Left renal pelvis (tissue), 4 donors: ENCODE results near the gene CCNY. TPM values are rescaled to one million over a fixed set of nuclear protein-coding genes. Genes with fewer than 3 reads are reported as not detected.

Experiments
- DNase-seq, 4 donors: peaks; one replicate each; pipeline ENCODE4 v3.0.0-alpha.2; 2013; ENCODE audit warnings: low read depth in 4 of 4, low spot score in 3 of 4
- polyA plus RNA-seq, 4 donors: library from polyadenylated mRNA; unstranded; fragments of 120-200 nt; gene quantifications; one replicate each; pipeline ENCODE4 v1.2.1, GENCODE V29; 2013; ENCODE audit not compliant: insufficient read length in 4 of 4

CCNY gene
- polyA plus RNA-seq, 4 donors: 91.7 to 114 (median 110) TPM

GRCh38 chr10:35331894-35332640, 4.2 kb upstream of the CCNY start:
- DNase-seq: no peak

DNA sequence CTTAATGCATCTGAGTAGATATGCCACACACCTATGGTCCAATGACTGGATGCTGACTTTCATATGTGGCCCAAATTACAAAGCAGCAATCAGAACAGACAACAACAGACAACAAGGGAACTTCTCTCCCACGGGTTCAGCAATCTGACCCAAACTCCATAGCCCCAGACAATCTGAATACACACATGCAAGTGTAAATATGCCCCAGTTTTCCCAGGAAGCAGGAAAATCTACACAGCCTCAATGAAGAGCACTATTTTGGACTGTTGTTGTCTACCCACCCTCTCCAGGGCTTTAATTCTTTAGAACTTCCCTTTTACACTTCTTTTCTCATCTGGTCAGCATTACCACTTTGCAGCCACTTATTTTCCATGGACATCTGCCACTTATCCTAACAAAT, 2.0 kb upstream of the CCNY start:
- DNase-seq: no peak

- DNase-seq: no peak
Measured at GRCh38 chr10:35335133-35336083, 901 bp upstream of the CCNY start.

DNA sequence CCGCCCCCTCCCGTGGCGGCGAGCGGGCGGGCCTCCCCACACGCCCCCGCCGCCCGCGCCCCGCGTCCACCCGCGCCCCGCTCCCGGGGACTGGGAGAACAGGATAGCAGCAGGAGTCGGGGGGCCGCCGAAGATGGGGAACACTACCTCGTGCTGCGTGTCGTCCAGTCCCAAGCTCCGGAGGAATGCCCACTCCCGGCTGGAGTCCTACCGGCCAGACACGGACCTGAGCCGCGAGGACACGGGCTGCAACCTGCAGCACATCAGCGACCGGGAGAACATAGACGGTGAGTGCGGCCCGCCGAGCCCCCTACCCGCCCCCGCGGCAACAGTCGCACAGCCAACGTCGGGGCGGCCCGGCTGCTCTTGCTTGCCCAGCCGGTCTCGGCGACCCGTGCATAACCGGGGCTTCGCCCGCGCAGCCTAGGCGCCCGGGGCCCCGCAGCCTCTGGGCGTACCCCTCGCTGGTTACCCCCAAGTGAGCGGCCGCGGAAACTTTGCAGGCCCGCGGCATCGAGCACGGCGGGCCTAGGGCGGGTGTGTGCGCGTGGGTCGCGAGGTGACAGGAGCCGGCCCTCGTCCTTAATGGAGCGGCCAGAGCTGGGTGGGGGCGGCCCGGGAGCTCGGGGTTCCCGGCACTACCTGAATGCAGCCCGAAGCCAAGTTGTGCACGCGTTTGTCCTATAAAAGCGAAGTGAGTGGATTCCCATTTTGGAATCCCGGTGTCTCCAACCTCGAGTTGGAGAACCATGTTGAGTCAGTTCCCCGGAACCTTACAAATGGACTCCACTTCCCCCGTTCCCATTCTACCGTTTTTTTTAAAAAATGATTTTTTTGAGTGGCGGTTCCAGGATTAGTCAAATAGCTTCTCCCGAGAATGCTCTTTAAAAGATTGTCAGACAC, 863 bp downstream of the CCNY start:
- no peak for DNase-seq

DNA sequence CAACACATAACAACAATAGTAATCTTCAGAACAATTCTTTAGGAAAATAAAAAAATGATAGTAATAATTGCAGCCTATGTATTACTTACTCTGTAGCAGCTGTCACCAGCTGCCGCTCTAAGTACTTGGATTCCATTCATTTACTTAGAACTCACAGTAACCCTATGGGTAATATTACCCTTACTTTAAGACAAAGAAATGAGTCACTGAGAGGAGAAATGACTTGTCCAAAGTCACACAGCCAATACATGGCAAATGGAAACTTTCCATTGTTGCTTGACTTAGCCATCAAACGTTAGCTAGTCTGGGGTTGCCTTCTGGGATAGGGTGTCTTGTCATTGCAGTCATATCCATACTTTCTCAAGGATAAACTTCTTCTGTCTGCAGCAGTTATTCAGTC, 3.6 kb downstream of the CCNY start:
- DNase-seq: no peak

GRCh38 chr10:35340975-35341374, 4.7 kb downstream of the CCNY start:
- no peak for DNase-seq

- no peak for DNase-seq
Measured at GRCh38 chr10:35341521-35341920, 5.2 kb downstream of the CCNY start.

DNA sequence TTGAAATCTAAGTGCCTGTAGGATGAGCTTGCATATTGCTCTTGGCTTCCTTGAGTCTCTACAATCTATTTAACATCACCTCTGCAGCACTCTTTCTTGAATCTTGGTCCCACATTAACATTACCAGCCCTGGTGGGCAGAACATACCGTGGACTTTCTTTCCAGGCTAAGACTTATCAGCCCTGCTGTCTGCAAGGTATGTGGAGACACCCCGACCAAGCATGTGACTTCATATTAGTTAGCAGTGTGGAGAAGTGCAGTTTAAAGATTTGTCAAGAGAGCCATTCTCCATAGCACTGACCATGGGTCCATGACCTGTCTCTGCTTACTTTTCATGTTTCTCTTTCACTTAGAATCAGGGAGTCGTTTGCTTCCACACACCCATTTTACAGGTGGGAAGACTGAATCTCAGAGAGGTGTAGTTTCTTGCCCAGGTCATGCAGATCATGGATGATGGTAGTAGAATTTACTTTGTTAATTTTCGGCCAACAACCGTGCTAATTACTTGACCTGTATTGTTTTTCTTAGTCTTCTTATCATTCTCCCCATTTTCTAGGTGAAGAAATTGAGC, 6.0 kb downstream of the CCNY start:
- DNase-seq: no peak

DNA sequence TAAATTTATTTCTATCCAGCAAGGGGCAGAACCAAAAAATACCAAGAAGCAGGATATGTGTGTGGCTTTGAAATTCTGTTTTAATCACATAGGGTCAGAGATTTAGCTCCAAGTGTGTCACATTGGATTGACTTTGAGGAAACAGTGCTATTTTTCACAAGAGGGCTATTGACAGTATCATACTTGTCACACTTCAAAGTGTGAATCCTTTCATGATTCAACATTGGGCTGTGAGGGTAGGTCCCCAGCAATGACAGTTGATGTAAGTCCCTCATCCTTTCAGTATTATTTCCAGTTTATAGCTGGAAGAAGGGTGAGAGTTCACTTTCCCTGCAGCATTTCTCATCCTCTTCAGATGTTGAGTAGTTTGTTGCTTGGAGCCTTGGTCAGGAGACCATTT, 7.4 kb downstream of the CCNY start:
- DNase-seq: no peak

DNA sequence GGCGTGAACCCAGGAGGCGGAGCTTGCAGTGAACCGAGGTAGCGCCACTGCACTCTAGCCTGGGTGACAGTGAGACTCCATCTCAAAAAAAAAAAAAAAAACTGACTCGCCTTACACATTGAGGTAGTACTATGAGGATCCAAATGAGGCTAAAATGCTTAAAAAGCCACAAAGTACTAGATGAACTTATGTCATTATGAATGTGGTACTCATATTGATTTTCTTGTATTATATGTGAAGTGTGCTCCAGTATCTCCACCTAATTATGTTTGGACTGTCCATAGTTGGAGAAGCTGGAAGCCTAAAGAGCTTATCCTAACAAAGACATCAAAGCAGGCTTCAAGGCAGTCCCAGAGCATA, 9.1 kb downstream of the CCNY start:
- no peak for DNase-seq

DNA sequence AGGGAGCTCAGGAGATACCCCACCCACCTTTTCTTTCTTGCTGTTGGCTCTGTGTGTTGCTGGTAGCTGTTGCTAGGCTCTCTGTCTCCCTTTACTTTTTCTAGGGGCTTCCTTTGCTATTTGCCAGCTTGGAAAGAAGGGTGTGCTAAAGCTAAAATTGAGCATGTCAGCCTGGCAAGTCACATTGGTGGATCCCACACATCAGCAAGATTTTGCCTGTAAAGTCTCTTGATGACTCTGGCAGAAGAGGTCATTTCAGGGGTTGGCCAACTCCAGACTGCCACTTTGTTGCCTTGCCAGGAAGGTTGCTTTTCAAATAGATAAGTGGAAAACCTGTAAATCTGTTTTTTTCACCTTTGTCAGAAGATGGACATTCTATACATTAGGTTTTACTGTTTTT, 9.9 kb downstream of the CCNY start:
- DNase-seq: no peak

DNA sequence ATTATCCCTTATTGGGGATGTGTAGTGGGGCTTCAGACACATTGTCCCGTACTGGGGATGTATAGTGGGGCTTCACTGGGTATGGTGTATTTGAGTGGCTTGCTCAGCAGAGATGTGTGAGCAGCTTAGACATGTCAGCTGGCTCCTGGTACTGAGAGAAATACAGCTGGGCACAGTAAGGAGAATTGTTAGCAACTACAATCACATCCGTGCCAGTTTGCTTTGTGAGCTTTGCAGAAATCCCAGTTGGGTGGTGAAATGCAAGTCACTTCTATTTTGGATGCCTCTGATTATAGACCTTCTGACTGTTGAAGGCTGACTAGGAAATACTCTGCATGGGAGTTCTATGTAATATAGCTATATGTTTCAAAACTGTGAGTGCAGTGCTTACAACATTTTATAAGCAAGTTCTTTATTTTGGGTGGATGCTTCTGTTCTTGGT, 10.8 kb downstream of the CCNY start:
- DNase-seq: no peak

DNA sequence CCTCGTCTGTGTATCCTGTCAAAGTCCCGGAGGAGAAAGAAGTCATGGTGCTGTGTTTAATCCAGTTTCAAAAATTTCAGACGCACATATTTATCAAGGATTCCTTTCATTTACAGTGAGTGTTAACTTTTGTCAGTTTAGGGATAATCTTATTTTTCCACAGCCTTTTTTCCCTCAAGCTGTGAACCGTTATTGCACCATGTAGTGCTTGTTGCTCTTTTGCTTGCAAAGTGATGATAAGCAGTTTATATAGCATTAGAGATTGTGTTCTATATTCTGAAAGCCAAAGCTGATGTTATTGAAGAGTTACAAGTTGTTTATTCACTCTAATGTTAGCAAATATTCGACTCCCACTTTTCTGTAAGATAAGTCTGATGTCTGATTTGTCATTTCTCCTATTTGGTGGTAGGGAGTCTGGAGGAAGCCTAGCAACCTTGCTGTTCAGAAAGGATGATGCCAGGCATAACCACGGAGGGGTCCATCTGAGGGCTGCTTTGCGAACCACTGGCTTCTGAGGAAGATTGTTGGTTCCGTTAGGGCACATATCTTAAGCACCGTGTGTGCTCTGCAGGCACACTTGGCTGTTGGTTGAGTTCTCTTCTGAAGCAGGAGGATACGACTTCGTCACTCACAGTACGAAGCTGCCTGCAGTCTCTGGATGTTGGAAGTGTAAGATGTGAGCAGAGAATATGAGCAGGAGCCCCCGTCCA, 11.7 kb downstream of the CCNY start:
- no peak for DNase-seq

DNA sequence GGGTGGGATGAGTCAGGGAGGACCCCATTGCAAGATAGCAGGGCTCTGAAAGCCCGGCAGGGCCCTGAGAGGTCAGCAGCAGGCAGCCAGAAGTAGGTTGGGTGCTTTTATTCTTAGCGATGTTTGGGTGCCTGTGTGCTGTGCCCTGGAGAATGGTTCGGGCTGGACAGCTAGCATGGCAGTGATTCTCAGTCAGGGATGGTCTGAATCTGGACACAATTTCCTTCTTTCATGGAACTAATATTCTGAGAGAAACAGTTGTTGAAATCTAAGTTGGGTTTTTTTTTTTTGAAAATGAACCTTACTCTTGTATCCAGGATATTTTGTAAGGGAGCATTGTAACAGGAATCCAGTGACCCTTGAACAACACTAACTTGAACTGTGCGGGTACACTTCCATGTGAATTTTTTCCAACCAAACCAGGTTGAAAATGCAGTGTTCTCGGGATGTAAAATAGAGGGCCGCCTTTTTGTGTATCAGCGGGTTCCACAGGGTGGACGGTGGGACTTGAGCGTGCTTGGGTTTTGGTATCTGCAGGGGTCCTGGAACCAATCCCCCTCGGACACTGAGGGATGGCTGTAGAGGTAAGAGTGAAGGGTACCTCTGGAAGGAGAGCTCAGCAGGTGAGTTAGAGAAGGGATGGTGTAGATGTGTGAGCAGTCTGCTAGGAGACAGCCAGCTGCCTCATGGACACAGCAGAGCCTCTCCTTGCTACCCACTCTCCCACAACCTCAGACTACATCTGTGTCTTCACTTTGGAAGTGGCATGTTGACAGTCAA, 12.5 kb downstream of the CCNY start:
- DNase-seq: no peak

GRCh38 chr10:35349389-35349915, 13.1 kb downstream of the CCNY start:
- no peak for DNase-seq

GRCh38 chr10:35351021-35351420, 14.7 kb downstream of the CCNY start:
- DNase-seq: no peak

- no peak for DNase-seq
Measured at GRCh38 chr10:35352097-35352496, 15.8 kb downstream of the CCNY start.

- no peak for DNase-seq
Measured at GRCh38 chr10:35352512-35352911, 16.2 kb downstream of the CCNY start.

- DNase-seq: no peak
Measured at GRCh38 chr10:35353395-35353794, 17.1 kb downstream of the CCNY start.
